AG04449 (cell line): ENCODE measurements around the gene P3H2.
"Not testable (repeated sequence)": the region's sequence is repeated elsewhere in the genome, so short reads cannot be mapped to it uniquely, and the experiment has no call there.

Experiments used
- CTCF ChIA-PET: fragments of 350-600 bp; formaldehyde crosslinking; extraction: SDS; loops from one replicate; lab custom pipeline; 2021; ENCODE audit warnings: antibody characterized with exemption; lab: Yijun Ruan, JAX
- POLR2A ChIA-PET: fragments of 400-600, 350-600 bp; formaldehyde crosslinking; extraction: SDS; loops from one replicate; lab custom pipeline; 2020; ENCODE audit warnings: antibody characterized with exemption, inconsistent platforms; lab: Yijun Ruan, JAX
- DNase-seq: peaks from one replicate; pipeline ENCODE4 v3.0.0-alpha.2; 2010; ENCODE audit warnings: low read depth, low spot score
- H3K4me3 ChIP-seq: 2 replicates; pipeline ENCODE4 v1.5.1; 2011; ENCODE audit warnings: low read depth, mild to moderate bottlenecking, control low read depth, low read length
- CTCF ChIP-seq: IDR thresholded peaks from one replicate; pipeline ENCODE4 v1.5.1; 2011; ENCODE audit warnings: mild to moderate bottlenecking, moderate library complexity, low read length, control low read depth, inconsistent platforms; ENCODE audit not compliant: insufficient read depth; ENCODE audit errors: missing control alignments

P3H2 gene

GRCh38 chr3:190076601-190077394, 43.9 kb downstream of the P3H2 start:
- POLR2A ChIA-PET, result interaction anchor here (0.9 kb wide), 2 partner anchors 13 to 16 kb away, joined by 3 to 7 read pairs; no protein-coding TSS in a partner anchor
- CTCF ChIA-PET, result interaction anchor here (1.8 kb wide), 1 partner anchor 15 kb away, joined by 4 read pairs; no protein-coding TSS in a partner anchor
- TF ChIP-seq CTCF, result no peak
- H3K4me3 ChIP-seq, result no peak overlapping the region
- DNase-seq, result peak; percentile 96

- no peak for DNase-seq
- no peak overlapping the region for H3K4me3 ChIP-seq
- ChIA-PET CTCF (interaction anchor here (1.8 kb wide), 1 partner anchor 16 kb away, joined by 4 read pairs; no protein-coding TSS in a partner anchor), POLR2A (interaction anchor here (0.9 kb wide), 2 partner anchors 12 to 16 kb away, joined by 3 to 7 read pairs; no protein-coding TSS in a partner anchor)
- TF ChIP-seq CTCF, result no peak
These were observed 44.6 kb downstream of the P3H2 start for GRCh38 chr3:190076136-190076535.

GRCh38 chr3:190074817-190075216, 45.9 kb downstream of the P3H2 start:
- ChIA-PET CTCF (no interaction called here), POLR2A (no interaction called here)
- no peak for DNase-seq
- TF ChIP-seq CTCF, result no peak
- H3K4me3 ChIP-seq, result no peak overlapping the region

- ChIA-PET POLR2A (no interaction called here), CTCF (interaction anchor here (0.6 to 1.2 kb wide), 5 partner anchors 9 to 112 kb away, joined by 3 to 6 read pairs (median 3); no protein-coding TSS in a partner anchor)
- DNase-seq, result no peak
These were observed 47.3 kb downstream of the P3H2 start for GRCh38 chr3:190073264-190074008.

GRCh38 chr3:190072856-190073255, 47.8 kb downstream of the P3H2 start:
- TF ChIP-seq CTCF, result no peak
- H3K4me3 ChIP-seq, result no peak overlapping the region
- no peak for DNase-seq
- CTCF ChIA-PET, result interaction anchor here (1.2 kb wide), 1 partner anchor 18 kb away, joined by 3 read pairs; no protein-coding TSS in a partner anchor
- POLR2A ChIA-PET, result no interaction called here

More at GRCh38 chr3:190073264-190074008, 47.3 kb downstream of the P3H2 start:
- no peak for TF ChIP-seq CTCF
- H3K4me3 ChIP-seq, result no peak overlapping the region

DNA sequence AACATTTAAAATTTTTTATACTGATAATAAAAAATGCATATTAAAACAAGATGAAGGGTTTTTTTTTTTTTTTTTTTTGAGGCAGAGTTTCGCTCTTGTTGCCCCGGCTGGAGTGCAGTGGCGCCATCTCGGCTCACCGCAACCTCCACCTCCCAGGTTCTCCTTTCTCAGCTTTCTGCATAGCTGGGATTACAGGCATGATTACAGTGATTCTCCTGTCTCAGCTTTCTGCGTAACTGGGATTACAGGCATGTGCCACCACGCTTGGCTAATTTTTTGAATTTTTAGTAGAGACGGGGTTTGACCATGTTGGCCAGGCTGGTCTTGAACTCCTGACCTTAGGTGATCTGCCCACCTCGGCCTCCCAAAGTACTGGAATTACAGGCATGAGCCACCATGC, 48.8 kb downstream of the P3H2 start:
- POLR2A ChIA-PET, CTCF ChIA-PET, H3K4me3 ChIP-seq, DNase-seq: not testable (repeated sequence)
